Rectal smooth muscle tissue (tissue), 1 donor: ENCODE measurements around the gene QRICH2.
"Not testable (repeated sequence)": the region's sequence is repeated elsewhere in the genome, so short reads cannot be mapped to it uniquely, and the experiment has no call there.

Source experiments
- H3K27ac ChIP-seq: one replicate; pipeline ENCODE4 v1.7.0; 2013; ENCODE audit warnings: low read depth, low read length, inconsistent platforms
- H3K27me3 ChIP-seq: one replicate; pipeline ENCODE4 v1.7.0; 2013; ENCODE audit warnings: low read length; ENCODE audit not compliant: control insufficient read depth, insufficient read depth
- H3K36me3 ChIP-seq: one replicate; pipeline ENCODE4 v1.7.0; 2013; ENCODE audit warnings: low read length; ENCODE audit not compliant: control insufficient read depth, insufficient read depth
- H3K4me1 ChIP-seq: one replicate; pipeline ENCODE4 v1.7.0; 2013; ENCODE audit warnings: low read length; ENCODE audit not compliant: control insufficient read depth, insufficient read depth
- H3K4me3 ChIP-seq: one replicate; pipeline ENCODE4 v1.7.0; 2013; ENCODE audit warnings: low read length
- H3K9ac ChIP-seq: one replicate; pipeline ENCODE4 v1.7.0; 2013; ENCODE audit warnings: low read length

QRICH2 gene, protein sequence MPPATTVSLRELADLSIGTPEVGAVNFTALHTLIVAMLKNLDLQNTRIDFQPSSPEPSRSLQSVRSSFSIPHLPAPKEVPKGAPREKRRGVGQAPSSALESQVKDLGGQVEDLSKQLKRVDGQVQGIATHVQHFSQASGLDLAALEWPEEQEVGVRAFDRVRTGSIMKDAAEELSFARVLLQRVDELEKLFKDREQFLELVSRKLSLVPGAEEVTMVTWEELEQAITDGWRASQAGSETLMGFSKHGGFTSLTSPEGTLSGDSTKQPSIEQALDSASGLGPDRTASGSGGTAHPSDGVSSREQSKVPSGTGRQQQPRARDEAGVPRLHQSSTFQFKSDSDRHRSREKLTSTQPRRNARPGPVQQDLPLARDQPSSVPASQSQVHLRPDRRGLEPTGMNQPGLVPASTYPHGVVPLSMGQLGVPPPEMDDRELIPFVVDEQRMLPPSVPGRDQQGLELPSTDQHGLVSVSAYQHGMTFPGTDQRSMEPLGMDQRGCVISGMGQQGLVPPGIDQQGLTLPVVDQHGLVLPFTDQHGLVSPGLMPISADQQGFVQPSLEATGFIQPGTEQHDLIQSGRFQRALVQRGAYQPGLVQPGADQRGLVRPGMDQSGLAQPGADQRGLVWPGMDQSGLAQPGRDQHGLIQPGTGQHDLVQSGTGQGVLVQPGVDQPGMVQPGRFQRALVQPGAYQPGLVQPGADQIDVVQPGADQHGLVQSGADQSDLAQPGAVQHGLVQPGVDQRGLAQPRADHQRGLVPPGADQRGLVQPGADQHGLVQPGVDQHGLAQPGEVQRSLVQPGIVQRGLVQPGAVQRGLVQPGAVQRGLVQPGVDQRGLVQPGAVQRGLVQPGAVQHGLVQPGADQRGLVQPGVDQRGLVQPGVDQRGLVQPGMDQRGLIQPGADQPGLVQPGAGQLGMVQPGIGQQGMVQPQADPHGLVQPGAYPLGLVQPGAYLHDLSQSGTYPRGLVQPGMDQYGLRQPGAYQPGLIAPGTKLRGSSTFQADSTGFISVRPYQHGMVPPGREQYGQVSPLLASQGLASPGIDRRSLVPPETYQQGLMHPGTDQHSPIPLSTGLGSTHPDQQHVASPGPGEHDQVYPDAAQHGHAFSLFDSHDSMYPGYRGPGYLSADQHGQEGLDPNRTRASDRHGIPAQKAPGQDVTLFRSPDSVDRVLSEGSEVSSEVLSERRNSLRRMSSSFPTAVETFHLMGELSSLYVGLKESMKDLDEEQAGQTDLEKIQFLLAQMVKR (N-terminal part only)

DNA sequence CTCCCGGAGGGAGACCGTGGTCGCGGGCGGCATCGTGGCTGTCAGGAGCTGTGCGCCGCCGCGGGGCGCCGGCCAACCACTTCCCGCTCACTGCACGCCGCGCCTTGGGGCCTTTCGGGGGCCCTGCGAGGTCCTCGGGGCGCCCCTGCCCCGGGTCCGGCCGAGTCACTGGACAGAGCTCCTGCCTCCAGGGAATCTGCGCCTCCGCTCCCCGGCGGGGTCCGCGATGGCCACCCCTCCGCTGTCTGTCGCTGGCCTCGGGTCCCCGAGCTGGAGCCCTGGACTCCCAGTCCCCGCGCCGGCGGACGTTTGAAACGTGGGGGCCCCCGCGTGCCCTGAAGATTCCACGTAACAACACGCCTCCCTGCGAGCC lies at the start of gene QRICH2:
QRICH2 (minus strand) TSS at position 311 of the 373 bp plus-strand sequence; CDS start at position 33, 278 bp downstream.
- no peak within 1 kb of the TSS for H3K9ac ChIP-seq
- H3K27me3 ChIP-seq = no peaks in the 10 kb centered on the region
- H3K4me3 ChIP-seq = no peak within 1 kb of the TSS
- peaks cover 15% of the 10 kb centered on the region for H3K36me3 ChIP-seq
- no peak within 1 kb of the TSS for H3K27ac ChIP-seq
- H3K4me1 ChIP-seq = no peaks in the 10 kb centered on the region

DNA sequence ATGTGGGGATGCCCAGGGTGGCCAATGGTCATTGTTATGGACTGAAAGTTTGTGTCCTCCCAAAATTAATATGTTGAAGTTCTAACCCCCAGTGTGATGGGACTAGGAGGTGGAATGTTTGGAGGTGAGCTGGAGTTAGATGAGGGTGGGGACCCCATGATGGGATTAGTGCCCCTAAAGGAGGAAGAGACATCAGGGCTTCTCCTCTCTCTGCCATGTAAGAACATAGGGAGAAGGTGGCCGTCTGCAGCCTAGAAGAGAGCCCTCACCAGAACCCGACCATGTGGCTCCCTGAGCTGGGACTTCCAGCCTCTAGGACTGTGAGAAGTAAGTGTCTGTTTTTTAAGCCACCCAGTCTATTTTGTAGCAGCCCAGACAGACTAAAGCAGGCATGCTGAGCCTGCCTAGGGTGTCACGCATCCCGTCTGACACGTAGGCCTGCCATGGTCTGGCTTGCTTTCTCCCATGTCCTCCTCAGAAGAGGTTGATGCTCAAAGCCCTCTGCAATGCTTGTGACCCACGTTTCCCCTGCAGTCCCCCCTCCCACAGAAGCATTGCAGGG lies 49.6 kb upstream of the QRICH2 start:
- Histone ChIP-seq H3K27me3 (no peaks in the 10 kb centered on the region), H3K27ac (no peak overlapping the region), H3K4me1 (no peaks in the 10 kb centered on the region), H3K4me3 (no peak overlapping the region), H3K36me3 (no peaks in the 10 kb centered on the region), H3K9ac (no peak overlapping the region)

DNA sequence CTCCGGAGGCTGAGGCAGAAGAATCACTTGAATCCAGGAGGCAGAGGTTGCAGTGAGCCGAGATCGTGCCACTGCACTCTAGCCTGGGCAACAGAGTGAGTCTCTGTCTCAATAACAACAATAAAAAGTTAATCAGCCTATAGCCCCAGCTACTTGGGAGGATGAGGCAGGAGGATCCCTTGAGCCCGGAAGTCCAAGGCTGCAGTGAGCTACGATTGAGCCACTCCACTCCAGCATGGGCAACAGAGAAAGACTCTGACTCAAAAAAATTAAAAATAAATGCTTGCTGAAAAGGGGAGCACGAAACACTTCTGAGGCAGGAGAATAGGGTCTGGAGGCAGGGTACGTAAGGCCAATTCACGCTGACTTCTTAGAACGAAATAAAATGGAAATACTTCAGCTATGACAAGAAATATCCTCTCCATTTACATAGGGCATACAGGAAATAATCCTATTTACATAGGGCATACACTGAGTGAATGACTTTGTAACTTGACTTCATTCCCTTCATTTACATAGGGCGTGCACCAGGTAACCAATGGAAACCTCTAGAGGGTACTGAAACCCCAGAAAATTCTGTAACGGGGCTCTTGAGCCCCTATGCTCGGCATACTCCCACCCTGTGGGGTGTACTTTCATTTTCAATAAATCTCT lies 48.9 kb upstream of the QRICH2 start:
- Histone ChIP-seq H3K27me3 (no peaks in the 10 kb centered on the region), H3K36me3 (no peaks in the 10 kb centered on the region), H3K9ac (no peak overlapping the region), H3K4me3 (no peak overlapping the region), H3K27ac (no peak overlapping the region), H3K4me1 (no peaks in the 10 kb centered on the region)

DNA sequence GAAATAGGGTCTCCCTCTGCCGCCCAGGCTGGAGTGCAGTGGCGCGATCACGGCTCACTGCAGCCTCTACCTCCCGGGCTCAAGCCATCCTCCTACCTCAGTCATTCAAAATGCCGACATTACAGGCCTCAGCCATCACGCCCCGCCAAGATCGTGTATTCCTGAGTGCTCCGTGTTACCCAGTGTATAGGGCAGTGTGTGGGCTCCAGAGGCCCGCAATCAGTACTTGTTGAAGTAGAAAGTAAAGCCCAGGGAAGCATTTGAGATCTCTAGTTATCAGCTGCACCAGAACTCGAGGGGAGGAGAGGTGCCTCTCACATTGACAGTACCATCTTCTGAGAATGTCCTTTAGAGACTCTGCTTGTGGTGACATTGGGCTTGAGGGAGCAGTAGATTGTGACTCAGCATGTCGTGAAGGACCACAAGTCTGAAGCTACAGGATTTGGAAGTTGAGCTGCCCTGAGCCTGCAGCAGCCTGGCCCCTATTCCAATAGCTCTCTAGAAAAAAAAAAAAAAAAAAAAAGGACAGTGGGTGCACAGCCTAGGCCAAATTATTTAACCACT lies 46.8 kb upstream of the QRICH2 start:
- H3K27ac ChIP-seq = no peak overlapping the region
- no peak overlapping the region for H3K4me3 ChIP-seq
- H3K27me3 ChIP-seq = no peaks in the 10 kb centered on the region

DNA sequence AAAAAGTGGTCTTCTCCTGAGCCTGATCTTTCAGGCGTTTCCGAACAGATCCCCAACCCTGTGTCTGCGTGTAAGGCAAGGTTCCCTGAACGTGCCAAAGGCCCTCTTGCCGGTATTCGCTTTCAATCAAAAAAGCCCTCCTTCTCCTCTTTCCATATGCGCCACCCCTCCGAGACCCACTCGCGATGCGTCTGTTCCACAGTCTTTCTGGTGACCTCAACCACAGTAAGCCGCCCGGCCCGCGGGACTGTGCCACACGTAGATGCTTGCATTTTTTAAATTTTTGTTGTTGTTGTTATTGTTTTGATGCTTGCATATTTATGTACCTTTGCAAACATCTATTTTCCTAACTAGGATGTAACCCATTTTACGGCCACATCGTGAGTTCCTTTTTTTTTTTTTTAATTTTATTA lies 46.2 kb upstream of the QRICH2 start:
- peak overlapping the region; percentile 95 for H3K4me3 ChIP-seq
- no peaks in the 10 kb centered on the region for H3K27me3 ChIP-seq
- H3K9ac ChIP-seq = peak overlapping the region; percentile 51
- H3K27ac ChIP-seq = no peak overlapping the region
- H3K36me3 ChIP-seq = no peaks in the 10 kb centered on the region
- H3K4me1 ChIP-seq = no peaks in the 10 kb centered on the region

More for the DNA sequence above, 46.8 kb upstream of the QRICH2 start:
- Histone ChIP-seq H3K9ac (no peak overlapping the region), H3K36me3 (no peaks in the 10 kb centered on the region), H3K4me1 (no peaks in the 10 kb centered on the region)

DNA sequence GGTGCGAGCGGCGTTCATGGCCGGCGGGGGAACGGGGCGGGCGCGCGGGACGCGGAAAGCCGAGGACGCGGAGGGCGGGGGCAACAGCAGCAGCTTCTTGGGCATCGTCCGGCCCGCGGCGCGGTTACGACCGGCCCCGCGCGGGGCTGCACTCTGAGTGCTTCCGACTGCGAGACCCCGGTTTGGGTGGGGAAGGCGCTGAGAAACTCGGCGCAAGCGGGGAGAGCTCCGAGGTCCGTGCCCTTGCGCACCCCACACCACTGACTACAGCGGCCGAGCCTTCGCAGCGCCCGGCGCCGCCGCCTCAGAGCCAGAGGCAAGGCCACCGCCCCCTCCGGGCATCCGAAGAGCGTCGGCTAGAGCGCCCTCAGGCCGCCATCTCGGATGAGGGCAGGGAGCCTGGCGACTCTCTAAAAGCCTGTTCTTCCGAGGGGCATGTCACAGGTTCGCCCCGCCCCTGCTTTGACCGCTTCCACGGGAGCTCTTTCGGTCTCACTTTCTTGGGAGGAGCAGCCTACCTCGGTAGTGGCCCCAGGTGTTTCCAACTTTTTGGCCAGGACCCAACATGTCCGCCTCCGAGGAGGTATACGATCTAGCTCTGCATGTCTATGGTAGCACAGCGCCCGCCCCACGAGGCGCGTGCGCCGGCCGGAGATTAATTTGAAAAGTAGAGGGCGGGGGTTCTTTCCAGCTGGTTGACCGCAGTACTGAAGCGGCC lies 45.7 kb upstream of the QRICH2 start, which contains the start of gene PRPSAP1:
PRPSAP1 (minus strand) TSS at position 318 of the 718 bp plus-strand sequence; CDS start at position 105, 213 bp downstream.
- H3K27ac ChIP-seq = peak within 1 kb of the TSS; percentile 92
- peak within 1 kb of the TSS; percentile 80 for H3K9ac ChIP-seq
- H3K4me1 ChIP-seq = no peaks in the 10 kb centered on the region
- H3K36me3 ChIP-seq = no peaks in the 10 kb centered on the region
- peak within 1 kb of the TSS; percentile 95 for H3K4me3 ChIP-seq
- H3K27me3 ChIP-seq = no peaks in the 10 kb centered on the region

DNA sequence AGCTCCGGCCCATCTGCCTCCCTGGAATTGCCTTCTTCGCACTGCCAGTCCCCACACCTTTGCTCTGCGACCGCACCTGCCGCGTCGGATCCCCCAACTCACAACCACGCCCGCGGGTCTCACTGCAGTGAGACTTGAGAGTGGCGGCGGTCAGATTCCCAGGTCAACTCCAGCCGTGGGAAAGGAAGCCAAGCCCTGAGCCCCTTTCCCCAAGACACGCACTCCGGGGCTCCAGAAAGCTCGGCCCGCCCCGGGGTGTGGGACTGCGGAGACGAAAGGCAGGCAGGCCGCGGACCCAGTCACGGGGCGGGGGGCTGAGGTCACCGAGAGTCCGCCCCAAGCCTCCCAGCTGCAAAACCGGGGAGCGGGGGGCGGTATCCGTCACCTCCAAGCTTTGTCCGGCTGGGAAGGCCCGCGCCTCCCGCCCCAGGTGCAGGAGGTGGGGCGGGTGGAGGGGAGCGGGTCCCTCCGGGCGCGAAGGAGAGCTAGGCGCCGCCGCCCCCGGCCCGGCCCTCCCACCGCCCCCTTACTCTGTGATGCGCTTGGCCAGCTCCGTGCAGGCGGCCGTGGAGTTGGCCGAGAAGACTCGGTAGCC lies 45.0 kb upstream of the QRICH2 start:
- peak overlapping the region; percentile 92 for H3K27ac ChIP-seq
- no peaks in the 10 kb centered on the region for H3K27me3 ChIP-seq
- no peaks in the 10 kb centered on the region for H3K4me1 ChIP-seq
- no peaks in the 10 kb centered on the region for H3K36me3 ChIP-seq
- H3K9ac ChIP-seq = no peak overlapping the region
- peak overlapping the region; percentile 95 for H3K4me3 ChIP-seq

DNA sequence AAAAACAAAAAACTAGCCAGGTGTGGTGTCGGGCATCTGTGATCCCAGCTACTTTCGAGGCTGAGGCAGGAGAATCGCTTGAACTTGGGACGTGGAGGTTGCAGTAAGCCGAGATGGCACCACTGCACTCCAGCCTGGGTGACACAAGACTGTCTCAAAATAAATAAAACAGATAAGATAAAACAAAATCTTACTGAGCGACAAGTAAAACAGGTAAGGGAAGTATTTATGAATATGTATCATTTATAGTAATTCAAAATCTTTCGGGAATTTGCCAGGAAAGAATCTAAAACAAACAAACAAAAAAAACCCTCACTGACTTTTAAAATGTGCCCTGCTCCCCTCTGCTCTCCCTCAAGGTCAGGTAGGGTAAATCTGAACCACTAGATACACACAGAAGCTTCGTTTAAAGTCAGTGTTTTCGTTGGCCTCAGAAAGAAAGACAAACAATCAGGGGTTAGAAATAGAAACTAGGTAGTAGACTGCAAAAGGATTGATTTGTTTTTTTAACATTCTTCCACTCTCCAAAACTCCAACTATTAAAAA lies 43.5 kb upstream of the QRICH2 start:
- H3K27me3 ChIP-seq = no peaks in the 10 kb centered on the region
- H3K9ac ChIP-seq = no peak overlapping the region
- H3K4me3 ChIP-seq = no peak overlapping the region
- peaks cover 4% of the 10 kb centered on the region for H3K36me3 ChIP-seq
- no peak overlapping the region for H3K27ac ChIP-seq
- no peaks in the 10 kb centered on the region for H3K4me1 ChIP-seq

DNA sequence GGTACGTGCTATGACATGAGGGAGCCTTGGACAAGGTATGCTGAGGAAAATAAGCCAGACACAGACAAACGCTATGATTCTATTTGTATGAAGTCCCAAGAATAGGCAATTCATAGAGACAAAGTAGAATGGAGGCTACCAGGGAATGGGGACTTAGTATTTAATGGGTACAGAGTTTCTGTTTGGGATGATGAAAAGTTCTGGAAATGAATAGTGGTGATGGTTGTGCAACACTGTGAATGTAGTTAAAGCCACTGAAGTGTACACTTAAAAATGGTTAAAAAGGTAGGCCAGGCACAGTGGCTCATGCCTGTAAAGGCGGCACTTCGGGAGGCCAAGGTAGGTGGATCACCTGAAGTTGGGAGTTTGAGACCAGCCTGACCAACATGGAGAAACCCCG lies 42.4 kb upstream of the QRICH2 start:
- Histone ChIP-seq H3K4me3 (no peak overlapping the region), H3K27me3 (no peaks in the 10 kb centered on the region), H3K27ac (no peak overlapping the region), H3K4me1 (no peaks in the 10 kb centered on the region), H3K9ac (no peak overlapping the region), H3K36me3 (peaks cover 9% of the 10 kb centered on the region)

DNA sequence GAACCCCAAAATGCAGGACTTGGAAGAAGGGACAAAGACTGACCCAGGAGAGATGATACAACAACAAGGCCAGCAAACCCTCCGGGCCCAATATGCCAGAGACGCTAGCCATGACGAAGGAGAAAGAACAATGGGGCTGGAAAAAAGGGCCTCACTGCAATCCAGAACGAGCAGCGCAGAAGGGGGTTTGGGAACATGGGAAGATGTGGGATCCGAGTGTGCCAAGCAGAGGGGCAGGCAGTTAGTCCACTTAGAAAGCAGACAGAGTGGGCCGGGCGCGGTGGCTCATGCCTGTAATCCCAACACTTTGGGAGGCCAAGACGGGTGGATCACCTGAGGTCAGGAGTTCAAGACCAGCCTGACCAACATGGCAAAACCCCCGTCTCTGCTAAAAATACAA lies 38.9 kb upstream of the QRICH2 start:
- not testable (repeated sequence) for H3K27ac ChIP-seq, H3K4me3 ChIP-seq, H3K9ac ChIP-seq, H3K27me3 ChIP-seq, H3K4me1 ChIP-seq
- H3K36me3 ChIP-seq = peaks cover 14% of the 10 kb centered on the region
